Type B pancreatic cell (in vitro differentiated cells): ENCODE results near the gene CSTPP1. TPM values are rescaled to one million over a fixed set of nuclear protein-coding genes. Genes with fewer than 3 reads are reported as not detected.

Experiments used
- DNase-seq: peaks from one replicate; pipeline ENCODE4 v3.0.0; 2021; ENCODE audit warnings: mixed read lengths; ENCODE audit not compliant: unreplicated experiment; ENCODE audit errors: extremely low spot score
- H3K27ac Mint-ChIP-seq: 2 replicates; pipeline ENCODE4 v1.8.0; 2021; ENCODE audit warnings: mild to moderate bottlenecking, mixed read lengths
- H3K27me3 Mint-ChIP-seq: 2 replicates; pipeline ENCODE4 v1.8.0; 2021; ENCODE audit warnings: mixed read lengths
- H3K36me3 Mint-ChIP-seq: 2 replicates; pipeline ENCODE4 v1.8.0; 2021; ENCODE audit warnings: mixed read lengths
- H3K4me1 Mint-ChIP-seq: one replicate; pipeline ENCODE4 v1.8.0; 2021; ENCODE audit warnings: mixed read lengths; ENCODE audit not compliant: unreplicated experiment
- H3K4me3 Mint-ChIP-seq: 2 replicates; pipeline ENCODE4 v1.8.0; 2021; ENCODE audit warnings: mild to moderate bottlenecking, mixed read lengths
- H3K9me3 Mint-ChIP-seq: 2 replicates; pipeline ENCODE4 v1.8.0; 2021; ENCODE audit warnings: mixed read lengths
- total RNA-seq: library from RNA; stranded (reverse); gene quantifications from 2 replicates; pipeline ENCODE4 v1.2.1, GENCODE V29; 2021; ENCODE audit warnings: low replicate concordance
- TF ChIP-seq, protein P1 (sequence below): fragments of 200-600 bp; sonication (generic); conservative IDR thresholded peaks from 2 replicates; pipeline ENCODE4 v1.5.0; 2021; ENCODE audit warnings: antibody characterized with exemption, mild to moderate bottlenecking

Gene CSTPP1
- total RNA-seq, 1 donor from 2014 or later: 44.4 TPM

DNA sequence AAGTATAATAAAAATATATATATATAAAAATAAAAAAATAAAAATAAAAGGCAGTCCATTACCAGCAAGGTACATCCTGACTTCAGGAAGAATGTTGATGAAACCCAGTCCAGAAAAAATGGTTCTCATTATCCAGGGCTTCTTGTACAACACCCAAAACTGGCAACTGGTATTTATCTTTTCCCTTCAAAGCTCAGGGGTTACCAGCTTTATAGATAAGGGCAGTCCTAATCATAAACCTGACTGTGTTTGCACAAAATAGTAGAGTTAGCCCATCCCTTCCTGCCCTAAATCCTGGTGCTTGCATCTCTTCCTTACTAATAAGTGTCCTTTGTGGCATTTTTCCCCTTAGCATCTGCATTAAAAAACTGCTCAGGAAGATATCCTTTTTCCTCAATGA is 97.5 kb downstream of the CSTPP1 start:
- Mint-ChIP-seq H3K4me1 (peaks cover 10% of the 10 kb centered on the region), H3K27ac (no peak overlapping the region), H3K36me3 (peaks cover 8% of the 10 kb centered on the region), H3K27me3 (no peaks in the 10 kb centered on the region), H3K4me3 (no peak overlapping the region), H3K9me3 (peaks cover 6% of the 10 kb centered on the region)
- TF ChIP-seq, protein P1, sequence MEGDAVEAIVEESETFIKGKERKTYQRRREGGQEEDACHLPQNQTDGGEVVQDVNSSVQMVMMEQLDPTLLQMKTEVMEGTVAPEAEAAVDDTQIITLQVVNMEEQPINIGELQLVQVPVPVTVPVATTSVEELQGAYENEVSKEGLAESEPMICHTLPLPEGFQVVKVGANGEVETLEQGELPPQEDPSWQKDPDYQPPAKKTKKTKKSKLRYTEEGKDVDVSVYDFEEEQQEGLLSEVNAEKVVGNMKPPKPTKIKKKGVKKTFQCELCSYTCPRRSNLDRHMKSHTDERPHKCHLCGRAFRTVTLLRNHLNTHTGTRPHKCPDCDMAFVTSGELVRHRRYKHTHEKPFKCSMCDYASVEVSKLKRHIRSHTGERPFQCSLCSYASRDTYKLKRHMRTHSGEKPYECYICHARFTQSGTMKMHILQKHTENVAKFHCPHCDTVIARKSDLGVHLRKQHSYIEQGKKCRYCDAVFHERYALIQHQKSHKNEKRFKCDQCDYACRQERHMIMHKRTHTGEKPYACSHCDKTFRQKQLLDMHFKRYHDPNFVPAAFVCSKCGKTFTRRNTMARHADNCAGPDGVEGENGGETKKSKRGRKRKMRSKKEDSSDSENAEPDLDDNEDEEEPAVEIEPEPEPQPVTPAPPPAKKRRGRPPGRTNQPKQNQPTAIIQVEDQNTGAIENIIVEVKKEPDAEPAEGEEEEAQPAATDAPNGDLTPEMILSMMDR: no peak
- no peak for DNase-seq

DNA sequence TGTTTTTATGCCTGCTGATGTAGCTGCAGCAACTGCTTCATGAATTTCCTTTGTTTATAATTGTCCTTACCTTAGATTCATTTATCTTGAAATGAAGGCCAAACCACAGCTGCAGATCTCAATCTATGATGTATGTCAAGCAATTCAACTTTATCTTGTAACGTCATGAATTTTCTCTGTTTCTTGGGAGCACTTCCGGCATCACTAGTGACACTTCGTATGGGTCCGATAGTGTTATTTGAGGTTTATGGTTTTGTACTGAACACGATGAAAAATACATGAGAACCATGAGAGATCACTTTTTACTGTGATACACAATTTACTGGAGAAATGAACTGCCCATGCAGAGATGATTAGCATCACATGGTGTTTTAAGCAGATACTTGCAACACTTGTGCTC is 98.5 kb downstream of the CSTPP1 start:
- no peaks in the 10 kb centered on the region for H3K27me3 Mint-ChIP-seq
- H3K4me1 Mint-ChIP-seq: peaks cover 13% of the 10 kb centered on the region
- H3K4me3 Mint-ChIP-seq: no peak overlapping the region
- TF ChIP-seq, protein P1: no peak
- H3K9me3 Mint-ChIP-seq: peaks cover 9% of the 10 kb centered on the region
- DNase-seq: no peak
- H3K36me3 Mint-ChIP-seq: peaks cover 11% of the 10 kb centered on the region
- H3K27ac Mint-ChIP-seq: no peak overlapping the region

DNA sequence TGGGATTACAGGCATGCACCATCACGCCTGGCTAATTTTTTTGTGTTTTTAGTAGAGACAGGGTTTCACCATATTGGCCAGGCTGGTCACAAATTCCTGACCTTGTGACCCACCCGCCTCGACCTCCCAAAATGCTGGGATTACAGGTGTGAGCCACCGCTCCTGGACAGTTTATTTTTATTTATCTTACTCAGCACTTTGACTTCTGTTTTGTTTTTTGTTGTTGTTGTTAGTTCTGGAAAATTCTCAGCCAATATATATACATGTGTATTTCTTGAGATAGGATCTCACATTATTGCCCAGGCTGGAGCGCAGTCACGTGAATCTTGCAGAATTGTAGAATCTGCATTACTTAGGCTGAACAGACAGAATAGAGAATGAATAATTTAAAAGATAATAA is 107.6 kb downstream of the CSTPP1 start:
- TF ChIP-seq, protein P1: no peak
- Mint-ChIP-seq H3K4me1 (peaks cover 5% of the 10 kb centered on the region), H3K36me3 (peaks cover 10% of the 10 kb centered on the region), H3K27me3 (no peaks in the 10 kb centered on the region), H3K4me3 (no peak overlapping the region), H3K27ac (no peak overlapping the region), H3K9me3 (peaks cover 4% of the 10 kb centered on the region)
- DNase-seq: no peak

DNA sequence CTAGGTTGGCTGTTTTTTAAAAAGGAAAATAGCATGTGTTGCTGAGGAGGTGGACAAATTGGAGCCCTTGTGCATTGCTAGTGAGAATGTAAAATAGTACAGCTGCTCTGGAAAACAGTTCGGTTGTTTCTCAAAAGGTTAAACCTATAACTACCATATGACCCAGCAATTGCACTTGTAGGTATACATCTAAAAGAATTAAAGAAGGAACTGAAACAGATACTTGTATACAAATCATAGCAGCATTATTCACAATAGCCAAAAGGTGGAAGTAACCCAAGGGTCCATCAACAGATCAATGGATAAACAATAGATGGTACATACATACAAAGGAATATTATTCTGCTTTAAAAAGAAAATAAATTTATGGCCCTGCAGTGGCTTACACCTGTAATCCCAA is 111.4 kb downstream of the CSTPP1 start:
- TF ChIP-seq, protein P1: no peak
- peaks cover 5% of the 10 kb centered on the region for H3K4me1 Mint-ChIP-seq
- H3K27me3 Mint-ChIP-seq: no peaks in the 10 kb centered on the region
- peaks cover 7% of the 10 kb centered on the region for H3K36me3 Mint-ChIP-seq
- no peak for DNase-seq
- H3K27ac Mint-ChIP-seq: no peak overlapping the region
- no peak overlapping the region for H3K4me3 Mint-ChIP-seq
- H3K9me3 Mint-ChIP-seq: no peaks in the 10 kb centered on the region

DNA sequence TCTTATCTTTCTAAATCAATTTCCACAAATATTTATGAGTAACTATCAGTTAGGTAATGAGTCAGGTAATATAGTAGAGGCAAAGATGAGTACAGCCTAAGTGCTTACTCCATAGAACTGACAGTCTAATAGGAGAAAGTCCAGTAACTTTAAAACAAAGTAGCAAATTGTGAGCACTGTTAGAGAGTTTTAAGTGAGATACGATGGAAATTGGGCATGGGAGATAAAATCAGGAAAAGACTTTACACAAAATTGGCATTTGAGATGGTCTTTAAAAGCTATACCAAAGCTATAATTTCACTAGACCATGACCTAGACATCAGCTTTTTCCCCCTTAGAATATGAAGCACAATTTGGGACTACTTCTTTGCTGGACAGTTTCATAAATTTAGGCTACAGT is 113.7 kb downstream of the CSTPP1 start:
- Mint-ChIP-seq H3K27me3 (no peaks in the 10 kb centered on the region), H3K27ac (no peak overlapping the region), H3K4me1 (peaks cover 5% of the 10 kb centered on the region), H3K36me3 (peaks cover 13% of the 10 kb centered on the region), H3K9me3 (no peaks in the 10 kb centered on the region), H3K4me3 (no peak overlapping the region)
- no peak for DNase-seq
- TF ChIP-seq, protein P1: no peak

DNA sequence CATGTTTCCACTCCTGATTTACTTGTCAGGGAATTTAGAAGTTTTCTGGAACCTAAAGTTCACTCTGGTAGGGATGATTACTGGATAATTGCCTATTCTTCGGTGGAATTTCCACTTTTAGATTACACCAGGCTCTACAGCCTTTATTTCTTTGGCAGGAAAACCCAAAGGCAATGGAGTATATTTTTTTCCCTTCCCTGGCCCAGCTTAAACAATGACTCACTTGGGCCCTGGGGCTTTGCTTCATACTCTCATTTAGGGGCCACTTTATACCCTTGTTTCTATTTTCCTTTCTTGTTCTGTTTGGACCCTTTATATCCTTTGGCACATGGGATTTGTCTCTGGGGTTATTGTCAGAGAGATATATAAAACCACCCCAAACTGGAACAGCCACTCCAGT is 114.7 kb downstream of the CSTPP1 start:
- Mint-ChIP-seq H3K27me3 (no peaks in the 10 kb centered on the region), H3K9me3 (no peaks in the 10 kb centered on the region), H3K4me3 (peak overlapping the region; percentile 1), H3K4me1 (peaks cover 13% of the 10 kb centered on the region), H3K36me3 (peaks cover 13% of the 10 kb centered on the region), H3K27ac (peak overlapping the region; percentile 11)
- DNase-seq: no peak
- TF ChIP-seq, protein P1: no peak
